Kidney epithelial cell (primary cell): ENCODE results near the gene HAAO. TPM values are rescaled to one million over a fixed set of nuclear protein-coding genes. Genes with fewer than 3 reads are reported as not detected.

Source experiments
- DNase-seq: peaks from one replicate; pipeline ENCODE4 v3.0.0-alpha.2; 2010; ENCODE audit warnings: low read depth
- H3K27me3 ChIP-seq: 2 replicates; pipeline ENCODE4 v1.6.0; 2011; ENCODE audit warnings: low read length; ENCODE audit not compliant: control insufficient read depth, insufficient read depth
- H3K36me3 ChIP-seq: 2 replicates; pipeline ENCODE4 v1.5.1; 2011; ENCODE audit warnings: low read length; ENCODE audit not compliant: control insufficient read depth, insufficient read depth
- H3K4me3 ChIP-seq: 2 replicates; pipeline ENCODE4 v1.5.1; 2011; ENCODE audit warnings: low read depth, mild to moderate bottlenecking, control low read depth, low read length
- CTCF ChIP-seq: IDR thresholded peaks from 2 replicates; pipeline ENCODE4 v1.5.1; 2011; ENCODE audit warnings: mild to moderate bottlenecking, moderate library complexity, low read length, control low read depth, inconsistent platforms; ENCODE audit not compliant: insufficient read depth, poor library complexity, severe bottlenecking
- total RNA-seq: library from RNA; depleted of rRNA; stranded (reverse); fragments of >200 nt; gene quantifications from 2 replicates; pipeline ENCODE4 v1.2.3, GENCODE V29; 2015

The HAAO gene
- total RNA-seq, 1 donor from 2014 or later: 1.5 TPM

- TF ChIP-seq CTCF: no peak
- Histone ChIP-seq H3K4me3 (no peak overlapping the region), H3K36me3 (no peaks in the 10 kb centered on the region), H3K27me3 (no peaks in the 10 kb centered on the region)
- DNase-seq: no peak
Observed at GRCh38 chr2:42806786-42807185, 14.4 kb upstream of the HAAO start.

GRCh38 chr2:42804891-42805290 is 12.5 kb upstream of the HAAO start:
- no peak overlapping the region for H3K4me3 ChIP-seq
- DNase-seq: no peak
- H3K36me3 ChIP-seq: no peaks in the 10 kb centered on the region
- H3K27me3 ChIP-seq: no peaks in the 10 kb centered on the region
- TF ChIP-seq CTCF: no peak

GRCh38 chr2:42804338-42804737 is 12.0 kb upstream of the HAAO start:
- H3K4me3 ChIP-seq: no peak overlapping the region
- no peak for DNase-seq
- TF ChIP-seq CTCF: no peak
- no peaks in the 10 kb centered on the region for H3K36me3 ChIP-seq
- no peaks in the 10 kb centered on the region for H3K27me3 ChIP-seq

GRCh38 chr2:42802150-42802549 is 9.8 kb upstream of the HAAO start:
- Histone ChIP-seq H3K36me3 (no peaks in the 10 kb centered on the region), H3K27me3 (no peaks in the 10 kb centered on the region), H3K4me3 (no peak overlapping the region)
- DNase-seq: no peak
- TF ChIP-seq CTCF: no peak

GRCh38 chr2:42801381-42801780 is 9.0 kb upstream of the HAAO start:
- DNase-seq: no peak
- no peaks in the 10 kb centered on the region for H3K36me3 ChIP-seq
- no peak for TF ChIP-seq CTCF
- no peaks in the 10 kb centered on the region for H3K27me3 ChIP-seq
- H3K4me3 ChIP-seq: no peak overlapping the region

- H3K36me3 ChIP-seq: no peaks in the 10 kb centered on the region
- DNase-seq: no peak
- no peak for TF ChIP-seq CTCF
- H3K27me3 ChIP-seq: no peaks in the 10 kb centered on the region
- H3K4me3 ChIP-seq: no peak overlapping the region
Observed at GRCh38 chr2:42800981-42801380, 8.6 kb upstream of the HAAO start.
